T-helper 17 cell (primary cell): ENCODE data around the gene ABHD2. TPM values are rescaled to one million over a fixed set of nuclear protein-coding genes. Genes with fewer than 3 reads are reported as not detected.

Experiments used
- ATAC-seq: fragments of 150-1000 bp; cut with Tn5 transposase; 2 replicates; pipeline ENCODE4 v1.10.0; 2021; ENCODE audit warnings: mild to moderate bottlenecking, moderate library complexity
- DNase-seq, 3 donors: peaks; one replicate each; pipeline versions ENCODE4 v3.0.0 to v3.0.0-alpha.2; 2020 to 2021
- H3K9me3 ChIP-seq: one replicate; pipeline ENCODE4 v1.7.0; 2013; ENCODE audit warnings: low read length, mild to moderate bottlenecking; ENCODE audit not compliant: control insufficient read depth, poor library complexity, severe bottlenecking
- H3K27ac Mint-ChIP-seq: one replicate; pipeline ENCODE4 v1.8.0; 2022; ENCODE audit warnings: mild to moderate bottlenecking, moderate library complexity, mixed read lengths
- H3K27me3 Mint-ChIP-seq: one replicate; pipeline ENCODE4 v1.8.0; 2022; ENCODE audit warnings: mixed read lengths
- H3K36me3 Mint-ChIP-seq: one replicate; pipeline ENCODE4 v1.8.0; 2022; ENCODE audit warnings: low read depth, mixed read lengths
- H3K4me1 Mint-ChIP-seq: one replicate; pipeline ENCODE4 v1.8.0; 2022; ENCODE audit warnings: mild to moderate bottlenecking, mixed read lengths
- H3K4me3 Mint-ChIP-seq: one replicate; pipeline ENCODE4 v1.8.0; 2022; ENCODE audit warnings: mild to moderate bottlenecking, moderate library complexity, mixed read lengths
- total RNA-seq, 4 donors: library from RNA in 2 of 4; stranded (reverse) in 2 of 4; gene quantifications; one replicate each; pipeline ENCODE4 v1.2.3 and lab custom pipeline; 2022 to 2026

Gene ABHD2
- total RNA-seq, 2 donors from 2014 or later, result 55.6 to 58.2 TPM

GRCh38 chr15:89167267-89168176 is 79.3 kb downstream of the ABHD2 start:
- H3K36me3 Mint-ChIP-seq, result peaks cover 2% of the 10 kb centered on the region
- no peaks in the 10 kb centered on the region for H3K9me3 ChIP-seq
- peaks cover 4% of the 10 kb centered on the region for H3K4me1 Mint-ChIP-seq
- no peaks in the 10 kb centered on the region for H3K27me3 Mint-ChIP-seq
- ATAC-seq (no peak), DNase-seq (no peak)
- peak overlapping the region; percentile 81 for H3K27ac Mint-ChIP-seq
- peak overlapping the region; percentile 26 for H3K4me3 Mint-ChIP-seq

GRCh38 chr15:89168316-89168833 is 80.1 kb downstream of the ABHD2 start:
- no peaks in the 10 kb centered on the region for H3K27me3 Mint-ChIP-seq
- peaks cover 4% of the 10 kb centered on the region for H3K4me1 Mint-ChIP-seq
- H3K27ac Mint-ChIP-seq, result no peak overlapping the region
- H3K4me3 Mint-ChIP-seq, result no peak overlapping the region
- ATAC-seq (no peak), DNase-seq (no peak)
- H3K36me3 Mint-ChIP-seq, result peaks cover 2% of the 10 kb centered on the region
- no peaks in the 10 kb centered on the region for H3K9me3 ChIP-seq

- ATAC-seq, result no peak
Observed at GRCh38 chr15:89170364-89170763, 82.1 kb downstream of the ABHD2 start.

GRCh38 chr15:89171136-89172072 is 83.1 kb downstream of the ABHD2 start:
- peak in 1 of 3 donors; percentile 32 for DNase-seq
- Mint-ChIP-seq H3K4me3 (no peak overlapping the region), H3K27ac (no peak overlapping the region), H3K36me3 (peaks cover 3% of the 10 kb centered on the region), H3K4me1 (peaks cover 5% of the 10 kb centered on the region), H3K27me3 (no peaks in the 10 kb centered on the region)
- no peaks in the 10 kb centered on the region for H3K9me3 ChIP-seq
- peak; percentile 40 for ATAC-seq

More at GRCh38 chr15:89170364-89170763, 82.1 kb downstream of the ABHD2 start:
- Mint-ChIP-seq H3K36me3 (peaks cover 2% of the 10 kb centered on the region), H3K27me3 (no peaks in the 10 kb centered on the region), H3K27ac (no peak overlapping the region), H3K4me1 (peaks cover 4% of the 10 kb centered on the region), H3K4me3 (no peak overlapping the region)
- no peak for DNase-seq
- H3K9me3 ChIP-seq, result no peaks in the 10 kb centered on the region

GRCh38 chr15:89172921-89173320 is 84.7 kb downstream of the ABHD2 start:
- no peak overlapping the region for H3K4me3 Mint-ChIP-seq
- no peaks in the 10 kb centered on the region for H3K27me3 Mint-ChIP-seq
- peaks cover 3% of the 10 kb centered on the region for H3K36me3 Mint-ChIP-seq
- peaks cover 8% of the 10 kb centered on the region for H3K4me1 Mint-ChIP-seq
- DNase-seq (no peak), ATAC-seq (no peak)
- peak overlapping the region; percentile 39 for H3K27ac Mint-ChIP-seq
- H3K9me3 ChIP-seq, result no peaks in the 10 kb centered on the region

GRCh38 chr15:89174476-89174875 is 86.2 kb downstream of the ABHD2 start:
- no peaks in the 10 kb centered on the region for H3K9me3 ChIP-seq

GRCh38 chr15:89175617-89176191 is 87.4 kb downstream of the ABHD2 start:
- H3K9me3 ChIP-seq, result no peaks in the 10 kb centered on the region
- Mint-ChIP-seq H3K27me3 (no peaks in the 10 kb centered on the region), H3K36me3 (peaks cover 3% of the 10 kb centered on the region), H3K4me1 (peaks cover 10% of the 10 kb centered on the region), H3K4me3 (no peak overlapping the region), H3K27ac (no peak overlapping the region)
- DNase-seq (no peak), ATAC-seq (no peak)

More at GRCh38 chr15:89174476-89174875, 86.2 kb downstream of the ABHD2 start:
- no peaks in the 10 kb centered on the region for H3K27me3 Mint-ChIP-seq
- H3K4me3 Mint-ChIP-seq, result no peak overlapping the region
- DNase-seq (no peak), ATAC-seq (no peak)
- H3K27ac Mint-ChIP-seq, result peak overlapping the region; percentile 39
- peaks cover 3% of the 10 kb centered on the region for H3K36me3 Mint-ChIP-seq
- H3K4me1 Mint-ChIP-seq, result peaks cover 10% of the 10 kb centered on the region

- no peak overlapping the region for H3K4me3 Mint-ChIP-seq
- H3K27me3 Mint-ChIP-seq, result no peaks in the 10 kb centered on the region
- H3K4me1 Mint-ChIP-seq, result peaks cover 10% of the 10 kb centered on the region
- H3K36me3 Mint-ChIP-seq, result peaks cover 3% of the 10 kb centered on the region
- DNase-seq, result no peak
- H3K9me3 ChIP-seq, result no peaks in the 10 kb centered on the region
- ATAC-seq, result no peak
- H3K27ac Mint-ChIP-seq, result no peak overlapping the region
Observed at GRCh38 chr15:89177116-89177515, 88.9 kb downstream of the ABHD2 start.

- H3K4me3 Mint-ChIP-seq, result no peak overlapping the region
- H3K9me3 ChIP-seq, result no peaks in the 10 kb centered on the region
- H3K27ac Mint-ChIP-seq, result no peak overlapping the region
- DNase-seq (peak; percentile 23 to 38 (median 36)), ATAC-seq (peak; percentile 61)
- H3K36me3 Mint-ChIP-seq, result peaks cover 3% of the 10 kb centered on the region
- H3K4me1 Mint-ChIP-seq, result peaks cover 10% of the 10 kb centered on the region
- H3K27me3 Mint-ChIP-seq, result no peaks in the 10 kb centered on the region
Observed at GRCh38 chr15:89177633-89178306, 89.5 kb downstream of the ABHD2 start.

GRCh38 chr15:89178307-89178977 is 90.2 kb downstream of the ABHD2 start:
- H3K9me3 ChIP-seq, result no peaks in the 10 kb centered on the region
- Mint-ChIP-seq H3K27me3 (no peaks in the 10 kb centered on the region), H3K36me3 (peaks cover 3% of the 10 kb centered on the region), H3K4me1 (peaks cover 10% of the 10 kb centered on the region), H3K27ac (no peak overlapping the region), H3K4me3 (no peak overlapping the region)
- ATAC-seq, result no peak
- DNase-seq, result no peak

GRCh38 chr15:89179966-89180875 is 92.0 kb downstream of the ABHD2 start:
- H3K4me1 Mint-ChIP-seq, result peaks cover 10% of the 10 kb centered on the region
- H3K9me3 ChIP-seq, result no peaks in the 10 kb centered on the region
- DNase-seq, result no peak
- no peak overlapping the region for H3K4me3 Mint-ChIP-seq
- peak overlapping the region; percentile 45 for H3K27ac Mint-ChIP-seq
- ATAC-seq, result no peak
- peaks cover 3% of the 10 kb centered on the region for H3K36me3 Mint-ChIP-seq
- no peaks in the 10 kb centered on the region for H3K27me3 Mint-ChIP-seq
